Fibroblast of mammary gland (primary cell): ENCODE measurements around the gene RNF157.

Experiments used
- DNase-seq: peaks from one replicate; pipeline ENCODE4 v3.0.0-alpha.2; 2010; ENCODE audit warnings: low read depth
- H3K4me3 ChIP-seq: 2 replicates; pipeline ENCODE4 v1.5.1; 2011; ENCODE audit warnings: low read depth, mild to moderate bottlenecking, low read length, moderate library complexity; ENCODE audit not compliant: control insufficient read depth
- CTCF ChIP-seq: conservative IDR thresholded peaks from 2 replicates; pipeline ENCODE4 v1.5.1; 2011; ENCODE audit warnings: low read depth, low read length, inconsistent platforms; ENCODE audit not compliant: control insufficient read depth, insufficient read depth

RNF157 gene

GRCh38 chr17:76131692-76132573 is 108.4 kb downstream of the RNF157 start:
- H3K4me3 ChIP-seq: no peak overlapping the region
- no peak for DNase-seq
- TF ChIP-seq CTCF: no peak

- H3K4me3 ChIP-seq: no peak overlapping the region
- DNase-seq: no peak
- no peak for TF ChIP-seq CTCF
Measured at GRCh38 chr17:76131051-76131691, 109.1 kb downstream of the RNF157 start.

DNA sequence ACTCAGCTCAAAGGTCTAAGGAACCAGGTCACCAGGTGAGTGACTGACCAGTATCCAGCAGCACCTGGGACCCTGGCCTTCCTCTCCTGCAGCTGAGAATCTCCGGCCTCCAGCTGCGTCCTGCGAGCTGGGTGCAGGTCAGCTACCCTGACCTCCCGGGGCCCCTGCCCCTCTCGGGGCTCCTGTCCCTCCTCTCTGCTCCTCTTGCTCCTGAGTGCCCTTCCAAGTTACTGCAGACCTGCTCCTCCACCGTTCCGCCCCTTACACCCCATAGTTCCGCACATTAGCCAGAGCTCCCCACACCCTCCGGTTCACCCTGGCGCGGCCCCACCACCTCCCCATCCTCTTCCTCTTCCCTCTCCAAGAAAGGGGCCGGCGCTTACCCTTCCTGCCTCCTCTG is 109.8 kb downstream of the RNF157 start:
- no peak for DNase-seq
- TF ChIP-seq CTCF: no peak
- no peak overlapping the region for H3K4me3 ChIP-seq

DNA sequence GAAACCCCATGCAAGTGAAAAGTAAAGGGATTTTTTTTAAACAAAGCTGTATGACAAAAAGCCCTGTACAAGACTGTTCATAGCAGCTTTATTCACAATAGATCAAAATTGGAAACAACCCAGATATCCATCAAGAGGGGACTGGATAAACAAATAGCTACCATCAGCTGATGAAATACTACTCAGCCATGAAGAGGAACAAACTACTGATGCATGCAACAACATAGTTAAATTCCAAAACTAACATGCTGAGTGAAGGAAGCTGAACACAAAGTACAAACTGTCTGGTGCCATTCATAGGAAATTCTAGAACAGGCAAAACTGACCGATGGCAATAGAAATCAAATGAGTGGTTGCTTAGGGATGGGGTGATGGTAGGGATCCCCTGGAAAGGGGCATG is 114.4 kb downstream of the RNF157 start:
- TF ChIP-seq CTCF: no peak
- no peak for DNase-seq
- no peak overlapping the region for H3K4me3 ChIP-seq

- no peak for TF ChIP-seq CTCF
Measured at GRCh38 chr17:76125391-76125675, 115.0 kb downstream of the RNF157 start.

GRCh38 chr17:76124582-76125390 is 115.5 kb downstream of the RNF157 start:
- TF ChIP-seq CTCF: peak; percentile 32
- DNase-seq: peak; percentile 14
- H3K4me3 ChIP-seq: no peak overlapping the region

More at GRCh38 chr17:76125391-76125675, 115.0 kb downstream of the RNF157 start:
- no peak overlapping the region for H3K4me3 ChIP-seq
- no peak for DNase-seq
